GM23248 (cell line): ENCODE results near the gene SMCHD1. TPM values are rescaled to one million over a fixed set of nuclear protein-coding genes. Genes with fewer than 3 reads are reported as not detected.

Experiments
- DNase-seq: peaks from one replicate; pipeline ENCODE4 v3.0.0-alpha.2; 2015
- H2AFZ ChIP-seq: fragments of 200-600 bp; sonication (generic); 2 replicates; pipeline ENCODE4 v1.6.1; 2016; ENCODE audit warnings: antibody characterized with exemption
- H3F3A ChIP-seq: fragments of 200-600 bp; sonication (generic); 2 replicates; pipeline ENCODE4 v1.6.1; 2016; ENCODE audit warnings: mild to moderate bottlenecking, antibody characterized with exemption, mixed run types; ENCODE audit not compliant: insufficient read depth
- H3K27ac ChIP-seq: fragments of 200-600 bp; sonication (generic); 2 replicates; pipeline ENCODE4 v1.5.1; 2016; ENCODE audit warnings: mild to moderate bottlenecking
- H3K27me3 ChIP-seq: fragments of 200-600 bp; sonication (generic); replicated peaks from 2 replicates; pipeline ENCODE4 v1.6.1; 2016; ENCODE audit warnings: mild to moderate bottlenecking; ENCODE audit not compliant: insufficient read depth
- H3K36me3 ChIP-seq: fragments of 200-600 bp; sonication (generic); 2 replicates; pipeline ENCODE4 v1.6.1; 2016; ENCODE audit warnings: low read depth, mild to moderate bottlenecking
- H3K4me1 ChIP-seq: fragments of 200-600 bp; sonication (generic); 2 replicates; pipeline ENCODE4 v1.6.1; 2016; ENCODE audit warnings: mild to moderate bottlenecking; ENCODE audit not compliant: insufficient read depth
- H3K4me2 ChIP-seq: fragments of 200-600 bp; sonication (generic); one replicate; pipeline ENCODE4 v1.6.1; 2016; ENCODE audit warnings: mild to moderate bottlenecking; ENCODE audit not compliant: unreplicated experiment
- H3K4me3 ChIP-seq: fragments of 200-600 bp; sonication (generic); 2 replicates; pipeline ENCODE4 v1.5.1; 2016; ENCODE audit warnings: mild to moderate bottlenecking
- H3K79me2 ChIP-seq: fragments of 200-600 bp; sonication (generic); 2 replicates; pipeline ENCODE4 v1.6.1; 2016; ENCODE audit warnings: mild to moderate bottlenecking; ENCODE audit not compliant: insufficient read depth
- H3K9ac ChIP-seq: fragments of 200-600 bp; sonication (generic); 2 replicates; pipeline ENCODE4 v1.6.1; 2016; ENCODE audit warnings: mild to moderate bottlenecking
- H3K9me2 ChIP-seq: fragments of 200-600 bp; sonication (generic); 2 replicates; pipeline ENCODE4 v1.6.1; 2016; ENCODE audit warnings: mixed run types, mild to moderate bottlenecking, moderate library complexity; ENCODE audit not compliant: insufficient read depth
- H3K9me3 ChIP-seq: fragments of 200-600 bp; sonication (generic); one replicate; pipeline ENCODE4 v1.6.1; 2017; ENCODE audit warnings: low read depth
- H4K20me1 ChIP-seq: fragments of 200-600 bp; sonication (generic); 2 replicates; pipeline ENCODE4 v1.6.0; 2016; ENCODE audit not compliant: insufficient read depth
- EZH2 ChIP-seq: fragments of 200-600 bp; sonication (generic); IDR thresholded peaks from 2 replicates; pipeline ENCODE4 v1.6.1; 2018; ENCODE audit warnings: antibody characterized with exemption, mild to moderate bottlenecking; ENCODE audit not compliant: insufficient read depth, poor library complexity, severe bottlenecking
- EZH2phosphoT487 ChIP-seq: fragments of 200-600 bp; sonication (generic); IDR thresholded peaks from 2 replicates; pipeline ENCODE4 v1.6.1; 2018; ENCODE audit warnings: antibody characterized with exemption, moderate library complexity, mild to moderate bottlenecking, low read depth; ENCODE audit not compliant: insufficient read depth
- WGBS, 2 experiments: methylation state at CpG; one replicate each; pipeline ENCODE4 v1.1.6; 2015 to 2017; ENCODE audit warnings: low lambda C conversion rate in 2 of 2, low coverage in 1 of 2; ENCODE audit errors: missing lambda C conversion rate in 2 of 2; 5-methylcytosine and 5-hydroxymethylcytosine counted together
- in situ Hi-C: fragments of 300-500 bp; cut with MboI; formaldehyde crosslinking; loops from 2 replicates; pipeline ENCODE4 v1.15.0; 2020
- polyA plus RNA-seq: library from polyadenylated mRNA; unstranded; fragments of >200 nt; fragmentation: Nextera tagmentation; extraction: Ambion mirVana; gene quantifications from 2 replicates; pipeline ENCODE4 v1.2.1, GENCODE V29; 2016
- total RNA-seq: library from RNA; depleted of rRNA; stranded (reverse); fragments of >200 nt; shearing (Covaris generic); gene quantifications from 2 replicates; pipeline ENCODE4 v1.2.3, GENCODE V29; 2014

The SMCHD1 gene
- total and polyA plus RNA-seq, 2 experiments from 2014 or later = 6.4 to 34.0 TPM

DNA sequence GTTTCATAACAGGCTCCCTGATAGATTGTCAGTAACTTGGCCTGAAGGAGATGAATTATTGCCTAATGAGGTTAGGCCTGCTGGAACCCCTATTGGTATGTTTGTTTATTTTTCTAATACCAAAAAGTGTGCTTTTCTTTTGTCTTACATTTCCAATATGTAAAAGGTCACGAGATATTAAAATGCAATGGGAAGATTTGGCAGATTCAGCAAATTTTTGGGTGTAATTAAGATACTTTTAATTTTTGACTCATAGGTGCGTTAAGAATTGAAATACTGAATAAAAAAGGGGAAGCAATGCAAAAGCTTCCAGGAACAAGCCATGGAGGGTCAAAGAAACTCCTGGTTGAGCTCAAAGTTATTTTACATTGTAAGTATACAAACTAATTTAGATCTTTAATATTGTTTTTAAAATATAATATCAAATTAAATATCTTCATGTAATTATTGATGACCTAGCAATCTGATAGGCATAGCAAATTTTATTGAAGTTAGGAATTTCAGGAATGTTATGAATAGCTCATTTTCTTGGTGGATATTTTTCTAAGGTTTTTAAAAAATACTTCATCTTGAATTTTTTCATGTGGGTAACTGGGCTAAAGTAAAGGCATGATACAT lies 52.1 kb downstream of the SMCHD1 start:
- Histone ChIP-seq H3K36me3 (peaks cover 52% of the 10 kb centered on the region), H3K79me2 (peaks cover 11% of the 10 kb centered on the region), H3K27me3 (no peaks in the 10 kb centered on the region), H4K20me1 (no peaks in the 10 kb centered on the region; the same call in 1 of the 2 replicates), H3K4me3 (no peak overlapping the region), H3K9me2 (no peaks in the 10 kb centered on the region), H3K27ac (no peak overlapping the region), H2AFZ (no peak overlapping the region), H3K4me1 (peaks cover 8% of the 10 kb centered on the region; the same call in 1 of the 2 replicates), H3K9me3 (no peaks in the 10 kb centered on the region), H3F3A (no peaks in the 10 kb centered on the region), H3K9ac (no peak overlapping the region), H3K4me2 (no peak overlapping the region)
- WGBS, 2 experiments = 88 to 98% methylated on average over 2 of the region's 2 CpGs
- TF ChIP-seq EZH2phosphoT487 (no peak), EZH2 (no peak)
- DNase-seq = no peak
- in situ Hi-C loops = no loop called here

DNA sequence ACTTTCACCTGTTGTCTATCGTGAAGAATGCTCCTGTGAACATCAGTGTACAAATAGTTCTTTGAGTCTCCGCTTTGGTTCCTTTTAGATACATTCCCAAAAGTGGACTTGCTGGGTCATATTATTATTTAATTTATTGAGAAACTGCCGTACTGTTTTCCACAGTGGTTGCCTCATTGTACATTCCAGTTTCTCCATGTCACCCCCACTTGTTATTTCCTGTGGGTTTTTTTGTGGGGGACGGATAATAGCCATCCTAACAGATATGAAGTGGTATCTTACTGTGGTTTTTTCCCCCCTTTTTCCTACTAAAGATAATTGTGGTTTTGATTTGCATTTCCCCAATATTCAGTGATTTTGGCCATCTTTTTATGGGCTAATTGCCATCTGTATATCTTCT lies 53.8 kb downstream of the SMCHD1 start:
- Histone ChIP-seq H3K9me2 (no peaks in the 10 kb centered on the region), H3K9ac (no peak overlapping the region), H3K27ac (no peak overlapping the region), H3K4me1 (peaks cover 8% of the 10 kb centered on the region; the same call in 1 of the 2 replicates), H3K9me3 (no peaks in the 10 kb centered on the region), H2AFZ (no peak overlapping the region), H3K36me3 (peaks cover 41% of the 10 kb centered on the region), H4K20me1 (no peaks in the 10 kb centered on the region; the same call in 1 of the 2 replicates), H3K4me2 (no peak overlapping the region), H3K79me2 (peaks cover 27% of the 10 kb centered on the region), H3K4me3 (no peak overlapping the region), H3F3A (no peaks in the 10 kb centered on the region), H3K27me3 (no peaks in the 10 kb centered on the region)
- WGBS, 2 experiments = 67 to 69% methylated on average over 4 of the region's 4 CpGs
- TF ChIP-seq EZH2 = no peak
- peak; percentile 2 for DNase-seq
- in situ Hi-C loops = no loop called here

DNA sequence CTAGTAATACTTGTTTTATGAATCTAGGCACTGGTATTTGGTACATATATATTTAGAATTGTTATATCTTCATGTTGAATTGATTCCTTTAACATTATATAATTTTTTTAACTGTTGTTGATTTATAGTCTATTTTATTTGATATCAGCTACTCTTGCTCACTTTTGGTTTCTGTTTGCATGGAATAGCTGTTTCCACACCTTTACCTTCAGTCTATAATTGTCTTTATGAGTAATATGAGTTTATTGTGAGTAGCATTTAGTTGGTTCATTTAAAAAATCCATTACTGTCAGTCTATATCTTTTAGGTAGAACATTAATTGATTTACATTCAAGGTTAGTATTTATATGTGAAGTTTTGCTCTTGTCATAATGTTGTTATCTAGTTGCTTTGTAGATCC lies 58.6 kb downstream of the SMCHD1 start:
- no peak overlapping the region for H3K4me2 ChIP-seq
- no peaks in the 10 kb centered on the region for H3K4me1 ChIP-seq
- no peaks in the 10 kb centered on the region for H3K9me2 ChIP-seq
- H3F3A ChIP-seq = no peaks in the 10 kb centered on the region
- no peak for DNase-seq
- TF ChIP-seq EZH2 = no peak
- TF ChIP-seq EZH2phosphoT487 = no peak
- H4K20me1 ChIP-seq = no peaks in the 10 kb centered on the region; the same call in 1 of the 2 replicates
- H2AFZ ChIP-seq = no peak overlapping the region
- in situ Hi-C loops = no loop called here
- H3K9ac ChIP-seq = no peak overlapping the region
- H3K36me3 ChIP-seq = peaks cover 39% of the 10 kb centered on the region
- no peaks in the 10 kb centered on the region for H3K9me3 ChIP-seq
- no peak overlapping the region for H3K4me3 ChIP-seq
- H3K27ac ChIP-seq = no peak overlapping the region
- H3K79me2 ChIP-seq = peaks cover 53% of the 10 kb centered on the region
- H3K27me3 ChIP-seq = no peaks in the 10 kb centered on the region

DNA sequence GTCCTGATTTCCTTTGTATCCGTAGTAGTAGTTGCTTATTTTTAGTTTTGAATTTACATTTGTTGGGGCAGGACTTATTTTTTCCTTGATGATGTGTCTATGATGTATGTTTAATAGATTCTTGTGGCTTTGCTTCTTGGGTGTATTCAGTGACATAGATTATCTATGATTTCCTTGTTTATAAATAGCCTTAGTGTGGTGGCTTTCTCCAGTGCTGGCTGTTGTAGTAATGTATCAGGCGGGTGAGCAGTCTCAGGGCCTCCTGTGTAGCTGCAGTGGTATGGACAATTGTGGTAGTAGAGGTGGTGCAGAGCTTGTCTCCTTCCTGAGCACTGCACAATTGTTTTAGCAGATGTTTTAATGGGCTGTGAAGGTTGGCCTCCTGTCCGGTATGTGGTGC lies 60.5 kb downstream of the SMCHD1 start:
- Histone ChIP-seq H3K9me2 (no peaks in the 10 kb centered on the region), H3F3A (no peaks in the 10 kb centered on the region), H3K4me1 (no peaks in the 10 kb centered on the region), H3K36me3 (peaks cover 27% of the 10 kb centered on the region), H2AFZ (no peak overlapping the region), H3K9ac (no peak overlapping the region), H3K27ac (no peak overlapping the region), H3K4me2 (no peak overlapping the region), H3K79me2 (peaks cover 53% of the 10 kb centered on the region), H3K9me3 (no peaks in the 10 kb centered on the region), H4K20me1 (no peaks in the 10 kb centered on the region; the same call in 1 of the 2 replicates), H3K4me3 (no peak overlapping the region), H3K27me3 (no peaks in the 10 kb centered on the region)
- 98 to 99% methylated on average over 3 of the region's 3 CpGs for WGBS, 2 experiments
- in situ Hi-C loops = no loop called here
- DNase-seq = peak; percentile 27
- TF ChIP-seq EZH2 (no peak), EZH2phosphoT487 (no peak)
